Ovary (tissue), 3 donors: ENCODE data around the gene GAL.

Source experiments
- POLR2A ChIP-seq: fragments of 450-650 bp; IDR thresholded peaks from one replicate; pipeline ENCODE4 v1.6.1; 2017; ENCODE audit warnings: antibody characterized with exemption, mild to moderate bottlenecking, moderate library complexity
- TF ChIP-seq, protein P1 (sequence below), 3 donors: fragments of 450-650 bp in 2 of 3; fragments of 200-600 bp in 1 of 3; IDR thresholded peaks; one replicate each; pipeline versions ENCODE4 v1.5.1 to v1.8.0; 2016 to 2022; ENCODE audit warnings: antibody characterized with exemption in 3 of 3, mild to moderate bottlenecking in 1 of 3
- donor health status: DM: no; HTN: no; CAD: no.

DNA sequence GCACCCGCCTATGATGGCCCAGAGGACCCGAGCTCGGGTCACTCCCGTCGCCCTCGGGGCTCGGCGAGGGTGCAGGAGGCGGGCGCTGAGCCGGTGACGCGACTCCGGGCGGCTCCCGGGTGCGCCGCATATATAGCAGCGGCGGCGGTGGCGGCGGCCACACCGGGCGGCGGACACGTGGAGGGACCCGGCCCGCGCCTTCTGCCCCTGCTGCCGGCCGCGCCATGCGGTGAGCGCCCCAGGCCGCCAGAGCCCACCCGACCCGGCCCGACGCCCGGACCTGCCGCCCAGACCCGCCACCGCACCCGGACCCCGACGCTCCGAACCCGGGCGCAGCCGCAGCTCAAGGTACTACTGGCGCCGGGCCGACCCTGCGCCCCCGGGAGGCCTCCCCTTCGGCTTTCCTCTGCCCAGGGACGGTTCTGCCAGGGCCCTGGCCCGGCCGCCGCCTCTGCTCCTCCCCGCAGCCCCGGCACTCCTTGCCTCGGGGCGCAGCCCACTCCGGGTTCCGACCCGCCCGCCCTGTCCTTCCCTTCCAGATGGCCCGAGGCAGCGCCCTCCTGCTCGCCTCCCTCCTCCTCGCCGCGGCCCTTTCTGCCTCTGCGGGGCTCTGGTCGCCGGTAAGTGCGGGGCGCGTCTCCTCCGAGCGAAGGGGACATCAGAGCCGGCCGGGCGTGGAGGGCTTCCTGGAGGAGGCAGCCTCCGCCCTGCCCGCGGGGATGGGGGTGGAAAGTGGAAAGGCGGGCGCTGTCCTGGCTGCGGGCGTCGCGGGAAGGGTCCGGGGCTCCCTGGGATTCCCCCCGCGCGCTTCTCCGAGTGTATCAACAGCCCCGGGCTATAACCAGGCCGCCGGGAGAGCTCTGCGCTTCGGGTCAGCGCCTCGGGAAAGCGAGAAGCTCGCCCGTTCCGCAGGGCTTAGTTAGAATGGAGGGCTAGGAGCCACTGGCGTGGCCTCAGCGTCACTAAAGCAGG is at the start of gene GAL:
- TF ChIP-seq, protein P1, sequence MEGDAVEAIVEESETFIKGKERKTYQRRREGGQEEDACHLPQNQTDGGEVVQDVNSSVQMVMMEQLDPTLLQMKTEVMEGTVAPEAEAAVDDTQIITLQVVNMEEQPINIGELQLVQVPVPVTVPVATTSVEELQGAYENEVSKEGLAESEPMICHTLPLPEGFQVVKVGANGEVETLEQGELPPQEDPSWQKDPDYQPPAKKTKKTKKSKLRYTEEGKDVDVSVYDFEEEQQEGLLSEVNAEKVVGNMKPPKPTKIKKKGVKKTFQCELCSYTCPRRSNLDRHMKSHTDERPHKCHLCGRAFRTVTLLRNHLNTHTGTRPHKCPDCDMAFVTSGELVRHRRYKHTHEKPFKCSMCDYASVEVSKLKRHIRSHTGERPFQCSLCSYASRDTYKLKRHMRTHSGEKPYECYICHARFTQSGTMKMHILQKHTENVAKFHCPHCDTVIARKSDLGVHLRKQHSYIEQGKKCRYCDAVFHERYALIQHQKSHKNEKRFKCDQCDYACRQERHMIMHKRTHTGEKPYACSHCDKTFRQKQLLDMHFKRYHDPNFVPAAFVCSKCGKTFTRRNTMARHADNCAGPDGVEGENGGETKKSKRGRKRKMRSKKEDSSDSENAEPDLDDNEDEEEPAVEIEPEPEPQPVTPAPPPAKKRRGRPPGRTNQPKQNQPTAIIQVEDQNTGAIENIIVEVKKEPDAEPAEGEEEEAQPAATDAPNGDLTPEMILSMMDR (IDR thresholded peaks at IDR 0.05), result no peak
- no peak for TF ChIP-seq POLR2A
